Brain microvascular endothelial cell (primary cell): Measurements from ENCODE around the gene IFT80.
A peak's percentile ranks its signal among the peaks of the same experiment; 100 is the strongest.

Source experiments
- DNase-seq: peaks from one replicate; pipeline ENCODE4 v3.0.0-alpha.2; 2020
- H3K27ac ChIP-seq: fragments of 250-450 bp; sonication (Bioruptor Pico); 2 replicates; pipeline ENCODE4 v1.5.1; 2020; ENCODE audit warnings: mild to moderate bottlenecking, moderate library complexity
- H3K27me3 ChIP-seq: fragments of 250-450 bp; sonication (Bioruptor Pico); replicated peaks from 2 replicates; pipeline ENCODE4 v1.5.1; 2020; ENCODE audit warnings: mild to moderate bottlenecking
- H3K36me3 ChIP-seq: fragments of 250-450 bp; sonication (Bioruptor Pico); replicated peaks from 2 replicates; pipeline ENCODE4 v1.5.1; 2020; ENCODE audit warnings: mild to moderate bottlenecking
- H3K4me3 ChIP-seq: 2 replicates; pipeline ENCODE4 v1.5.1; 2011; ENCODE audit warnings: low read depth, mild to moderate bottlenecking, control low read depth, low read length, moderate library complexity
- in situ Hi-C: cut with HindIII; loops from 2 replicates; pipeline ENCODE4 v1.10.0; 2017; ENCODE audit warnings: low sequenced_read_pairs, low pct_ligation_motif_present
- TF ChIP-seq, protein P1 (sequence below): IDR thresholded peaks from 2 replicates; pipeline ENCODE4 v1.5.1; 2011; ENCODE audit warnings: low read depth, mild to moderate bottlenecking, moderate library complexity, low read length, control low read depth, inconsistent platforms; ENCODE audit errors: missing control alignments

IFT80 gene

DNA sequence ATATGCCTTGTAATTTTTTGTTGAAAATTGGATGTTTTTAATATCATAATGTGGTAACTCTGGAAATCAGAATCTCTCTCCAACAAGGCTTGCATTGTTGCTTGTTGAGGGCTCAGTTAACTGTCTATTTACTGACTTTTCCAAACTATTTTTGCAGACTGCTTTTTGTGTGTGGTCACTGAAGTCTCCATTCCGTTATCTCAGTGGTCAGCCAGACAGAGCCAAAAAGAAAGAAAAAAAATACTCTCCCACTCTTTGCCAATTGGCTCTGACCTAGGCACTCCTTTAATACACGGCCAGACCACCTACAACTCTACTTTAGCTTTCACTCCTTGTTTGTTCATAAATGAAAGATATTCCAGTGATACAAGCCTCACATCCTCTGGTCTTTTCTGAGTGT lies 52.5 kb downstream of the IFT80 start:
- DNase-seq, result no peak
- TF ChIP-seq, protein P1, sequence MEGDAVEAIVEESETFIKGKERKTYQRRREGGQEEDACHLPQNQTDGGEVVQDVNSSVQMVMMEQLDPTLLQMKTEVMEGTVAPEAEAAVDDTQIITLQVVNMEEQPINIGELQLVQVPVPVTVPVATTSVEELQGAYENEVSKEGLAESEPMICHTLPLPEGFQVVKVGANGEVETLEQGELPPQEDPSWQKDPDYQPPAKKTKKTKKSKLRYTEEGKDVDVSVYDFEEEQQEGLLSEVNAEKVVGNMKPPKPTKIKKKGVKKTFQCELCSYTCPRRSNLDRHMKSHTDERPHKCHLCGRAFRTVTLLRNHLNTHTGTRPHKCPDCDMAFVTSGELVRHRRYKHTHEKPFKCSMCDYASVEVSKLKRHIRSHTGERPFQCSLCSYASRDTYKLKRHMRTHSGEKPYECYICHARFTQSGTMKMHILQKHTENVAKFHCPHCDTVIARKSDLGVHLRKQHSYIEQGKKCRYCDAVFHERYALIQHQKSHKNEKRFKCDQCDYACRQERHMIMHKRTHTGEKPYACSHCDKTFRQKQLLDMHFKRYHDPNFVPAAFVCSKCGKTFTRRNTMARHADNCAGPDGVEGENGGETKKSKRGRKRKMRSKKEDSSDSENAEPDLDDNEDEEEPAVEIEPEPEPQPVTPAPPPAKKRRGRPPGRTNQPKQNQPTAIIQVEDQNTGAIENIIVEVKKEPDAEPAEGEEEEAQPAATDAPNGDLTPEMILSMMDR, result no peak
- in situ Hi-C loops, result no loop called here
- H3K4me3 ChIP-seq, result no peak overlapping the region
- H3K27me3 ChIP-seq, result no peaks in the 10 kb centered on the region
- H3K36me3 ChIP-seq, result no peaks in the 10 kb centered on the region
- no peak overlapping the region for H3K27ac ChIP-seq

- Histone ChIP-seq H3K27me3 (no peaks in the 10 kb centered on the region), H3K36me3 (no peaks in the 10 kb centered on the region), H3K4me3 (no peak overlapping the region), H3K27ac (no peak overlapping the region)
- no peak for DNase-seq
- TF ChIP-seq, protein P1, result peak; percentile 24
- in situ Hi-C loops, result no loop called here
Measured at GRCh38 chr3:160343132-160343531, 55.9 kb downstream of the IFT80 start.

GRCh38 chr3:160340351-160340750 lies 58.7 kb downstream of the IFT80 start:
- TF ChIP-seq, protein P1, result no peak
- DNase-seq, result no peak
- in situ Hi-C loops, result no loop called here

DNA sequence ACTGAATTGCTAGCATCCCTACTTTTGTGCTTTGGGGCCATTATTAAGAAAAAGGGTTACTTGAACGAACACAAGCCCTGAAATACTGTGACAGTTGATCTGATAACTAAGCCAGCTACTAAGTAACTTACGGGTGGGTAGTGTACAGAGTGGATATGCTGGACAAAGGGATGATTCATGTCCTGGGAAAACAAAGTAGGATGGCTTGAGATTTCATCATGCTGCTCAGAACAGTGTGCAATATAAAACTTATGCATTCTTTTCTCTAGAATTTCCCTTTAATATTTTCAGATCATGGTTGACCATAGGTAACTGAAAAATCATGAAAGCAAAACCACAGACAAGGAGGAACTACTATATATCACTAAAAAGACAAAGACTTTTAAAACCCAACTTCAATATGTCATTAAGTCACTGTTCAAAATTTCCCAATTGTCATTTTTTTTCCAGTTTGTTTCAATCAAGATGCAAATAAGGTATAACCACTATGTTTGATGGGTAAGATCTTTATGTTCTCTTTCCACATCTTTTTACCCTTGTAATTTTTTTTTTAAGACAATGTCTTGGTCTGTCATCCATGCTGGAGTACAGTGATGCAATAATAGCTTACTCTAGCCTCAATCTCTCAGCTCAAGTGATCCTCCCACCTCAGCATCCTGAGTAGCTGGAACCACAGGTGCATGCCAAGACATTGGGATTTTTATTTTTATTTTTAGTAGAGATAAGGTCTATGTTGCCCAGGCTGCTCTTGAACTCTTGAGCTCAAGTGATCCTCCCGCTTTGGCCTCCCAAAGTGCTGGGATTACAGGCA lies 67.7 kb downstream of the IFT80 start:
- in situ Hi-C loops, result no loop called here
- TF ChIP-seq, protein P1, result no peak
- Histone ChIP-seq H3K4me3 (no peak overlapping the region), H3K36me3 (no peaks in the 10 kb centered on the region), H3K27me3 (no peaks in the 10 kb centered on the region), H3K27ac (peak overlapping the region; percentile 77)
- DNase-seq, result peak; percentile 72

More at GRCh38 chr3:160340351-160340750, 58.7 kb downstream of the IFT80 start:
- H3K4me3 ChIP-seq, result no peak overlapping the region
- no peaks in the 10 kb centered on the region for H3K27me3 ChIP-seq
- H3K36me3 ChIP-seq, result no peaks in the 10 kb centered on the region
- H3K27ac ChIP-seq, result no peak overlapping the region

- in situ Hi-C loops, result no loop called here
- peak overlapping the region; percentile 77 for H3K27ac ChIP-seq
- no peaks in the 10 kb centered on the region for H3K36me3 ChIP-seq
- TF ChIP-seq, protein P1, result no peak
- no peaks in the 10 kb centered on the region for H3K27me3 ChIP-seq
- H3K4me3 ChIP-seq, result no peak overlapping the region
- DNase-seq, result no peak
Measured at GRCh38 chr3:160330690-160331089, 68.3 kb downstream of the IFT80 start.
